ENCODE results near the gene EPS8L2.
"Not testable (repeated sequence)": the region's sequence is repeated elsewhere in the genome, so short reads cannot be mapped to it uniquely, and the experiment has no call there.

EPS8L2 gene

GRCh38 chr11:688681-689080 is 17.4 kb upstream of the EPS8L2 start:
- in situ Hi-C loops (cut with HindIII; ENCODE audit: low sequenced_read_pairs) = no loop called here

- in situ Hi-C loops (cut with HindIII; ENCODE audit: low sequenced_read_pairs) = no loop called here
These were observed 16.4 kb upstream of the EPS8L2 start for GRCh38 chr11:689625-690024.

- in situ Hi-C loops (cut with HindIII; ENCODE audit: low sequenced_read_pairs) = not testable (repeated sequence)
These were observed 15.8 kb upstream of the EPS8L2 start for GRCh38 chr11:690244-690643.

GRCh38 chr11:690738-691633 is 15.0 kb upstream of the EPS8L2 start:
- in situ Hi-C loops (cut with HindIII; ENCODE audit: low sequenced_read_pairs) = no loop called here

GRCh38 chr11:691710-692590 is 14.1 kb upstream of the EPS8L2 start:
- in situ Hi-C loops (cut with HindIII; ENCODE audit: low sequenced_read_pairs) = no loop called here

GRCh38 chr11:692824-693414 is 13.1 kb upstream of the EPS8L2 start:
- in situ Hi-C loops (cut with HindIII; ENCODE audit: low sequenced_read_pairs) = no loop called here

GRCh38 chr11:693415-693831 is 12.6 kb upstream of the EPS8L2 start:
- in situ Hi-C loops (cut with HindIII; ENCODE audit: low sequenced_read_pairs) = no loop called here

- in situ Hi-C loops (cut with HindIII; ENCODE audit: low sequenced_read_pairs) = no loop called here
These were observed 12.0 kb upstream of the EPS8L2 start for GRCh38 chr11:693887-694562.

- in situ Hi-C loops (cut with HindIII; ENCODE audit: low sequenced_read_pairs) = no loop called here
These were observed 11.3 kb upstream of the EPS8L2 start, which contains the start of gene DEAF1 for GRCh38 chr11:694563-695287. Gene DEAF1, minus strand, starts transcription at chr11:695222. Its CDS starts 175 bp downstream, at chr11:695047.

GRCh38 chr11:695288-695537 is 10.8 kb upstream of the EPS8L2 start:
- in situ Hi-C loops (cut with HindIII; ENCODE audit: low sequenced_read_pairs) = no loop called here

- in situ Hi-C loops (cut with HindIII; ENCODE audit: low sequenced_read_pairs) = no loop called here
These were observed 10.3 kb upstream of the EPS8L2 start, which contains the start of gene TMEM80 for GRCh38 chr11:695538-696248. Gene TMEM80, plus strand, starts transcription at chr11:695816. Its CDS starts 12 bp downstream, at chr11:695828.

GRCh38 chr11:696955-697491 is 9.0 kb upstream of the EPS8L2 start:
- in situ Hi-C loops (cut with HindIII; ENCODE audit: low sequenced_read_pairs) = no loop called here

GRCh38 chr11:697811-698311 is 8.2 kb upstream of the EPS8L2 start:
- in situ Hi-C loops (cut with HindIII; ENCODE audit: low sequenced_read_pairs) = no loop called here

- in situ Hi-C loops (cut with HindIII; ENCODE audit: low sequenced_read_pairs) = no loop called here
These were observed 7.4 kb upstream of the EPS8L2 start for GRCh38 chr11:698493-699115.

GRCh38 chr11:699116-699508 is 6.9 kb upstream of the EPS8L2 start:
- in situ Hi-C loops (cut with HindIII; ENCODE audit: low sequenced_read_pairs) = no loop called here

GRCh38 chr11:699753-700152 is 6.3 kb upstream of the EPS8L2 start:
- in situ Hi-C loops (cut with HindIII; ENCODE audit: low sequenced_read_pairs) = no loop called here

- in situ Hi-C loops (cut with HindIII; ENCODE audit: low sequenced_read_pairs) = no loop called here
These were observed 4.1 kb upstream of the EPS8L2 start for GRCh38 chr11:701741-702461.
